Mesothelial cell of epicardium (in vitro differentiated cells): ENCODE measurements around the gene TRIM67. TPM values are rescaled to one million over a fixed set of nuclear protein-coding genes. Genes with fewer than 3 reads are reported as not detected.

Experiments
- DNase-seq, 2 experiments: peaks; one replicate each; pipeline ENCODE4 v3.0.0; 2021; ENCODE audit warnings: low spot score in 2 of 2; ENCODE audit not compliant: unreplicated experiment in 2 of 2
- H3K27ac Mint-ChIP-seq: 2 replicates; pipeline ENCODE4 v1.8.0; 2021; ENCODE audit warnings: mixed read lengths
- H3K27me3 Mint-ChIP-seq: 2 replicates; pipeline ENCODE4 v1.8.0; 2021; ENCODE audit warnings: low read depth, mixed read lengths
- H3K36me3 Mint-ChIP-seq: 2 replicates; pipeline ENCODE4 v1.8.0; 2021; ENCODE audit warnings: mixed read lengths
- H3K4me1 Mint-ChIP-seq: 2 replicates; pipeline ENCODE4 v1.8.0; 2021; ENCODE audit warnings: mixed read lengths
- H3K4me3 Mint-ChIP-seq: 2 replicates; pipeline ENCODE4 v1.8.0; 2021; ENCODE audit warnings: mild to moderate bottlenecking, moderate library complexity, mixed read lengths
- H3K9me3 Mint-ChIP-seq: 2 replicates; pipeline ENCODE4 v1.8.0; 2021; ENCODE audit warnings: mixed read lengths
- CTCF ChIP-seq: fragments of 200-600 bp; sonication (generic); IDR thresholded peaks from one replicate; pipeline ENCODE4 v1.5.0; 2021; ENCODE audit warnings: antibody characterized with exemption; ENCODE audit not compliant: unreplicated experiment
- total RNA-seq: library from RNA; stranded (reverse); gene quantifications from 3 replicates; pipeline ENCODE4 v1.2.1, GENCODE V29; 2021

TRIM67 gene
- total RNA-seq, 1 donor from 2014 or later: 0.09 TPM

- Mint-ChIP-seq H3K9me3 (no peaks in the 10 kb centered on the region), H3K27me3 (peaks cover 72% of the 10 kb centered on the region), H3K27ac (no peak overlapping the region), H3K4me1 (peaks cover 3% of the 10 kb centered on the region), H3K36me3 (no peaks in the 10 kb centered on the region), H3K4me3 (no peak overlapping the region)
- DNase-seq: no peak
- no peak for TF ChIP-seq CTCF
Measured at GRCh38 chr1:231196307-231196706, 34.4 kb downstream of the TRIM67 start.

DNA sequence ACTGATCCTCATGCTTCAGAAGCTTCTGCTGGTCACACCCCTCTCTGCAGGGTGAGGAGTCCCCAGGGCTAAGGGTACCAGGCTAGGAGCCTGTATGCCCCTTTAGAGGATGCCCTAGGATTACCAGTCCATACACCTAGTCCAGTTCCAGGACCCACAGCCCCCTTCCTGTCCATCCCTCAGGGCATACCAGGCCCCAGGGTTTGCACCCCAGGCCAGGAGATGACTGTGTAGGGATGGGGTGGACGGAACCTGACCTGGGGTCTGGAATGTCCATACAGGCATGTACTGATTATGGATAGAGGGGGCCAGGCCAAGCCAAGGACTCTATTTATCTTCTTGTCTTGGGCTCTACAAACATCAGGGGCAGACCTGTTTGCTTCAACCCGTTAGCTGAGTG is 34.9 kb downstream of the TRIM67 start:
- no peaks in the 10 kb centered on the region for H3K9me3 Mint-ChIP-seq
- H3K4me3 Mint-ChIP-seq: no peak overlapping the region
- no peak for TF ChIP-seq CTCF
- peaks cover 72% of the 10 kb centered on the region for H3K27me3 Mint-ChIP-seq
- no peaks in the 10 kb centered on the region for H3K36me3 Mint-ChIP-seq
- peaks cover 3% of the 10 kb centered on the region for H3K4me1 Mint-ChIP-seq
- no peak overlapping the region for H3K27ac Mint-ChIP-seq
- DNase-seq: no peak

- Mint-ChIP-seq H3K27ac (no peak overlapping the region), H3K4me1 (no peaks in the 10 kb centered on the region)
Measured at GRCh38 chr1:231199868-231200267, 38.0 kb downstream of the TRIM67 start.

DNA sequence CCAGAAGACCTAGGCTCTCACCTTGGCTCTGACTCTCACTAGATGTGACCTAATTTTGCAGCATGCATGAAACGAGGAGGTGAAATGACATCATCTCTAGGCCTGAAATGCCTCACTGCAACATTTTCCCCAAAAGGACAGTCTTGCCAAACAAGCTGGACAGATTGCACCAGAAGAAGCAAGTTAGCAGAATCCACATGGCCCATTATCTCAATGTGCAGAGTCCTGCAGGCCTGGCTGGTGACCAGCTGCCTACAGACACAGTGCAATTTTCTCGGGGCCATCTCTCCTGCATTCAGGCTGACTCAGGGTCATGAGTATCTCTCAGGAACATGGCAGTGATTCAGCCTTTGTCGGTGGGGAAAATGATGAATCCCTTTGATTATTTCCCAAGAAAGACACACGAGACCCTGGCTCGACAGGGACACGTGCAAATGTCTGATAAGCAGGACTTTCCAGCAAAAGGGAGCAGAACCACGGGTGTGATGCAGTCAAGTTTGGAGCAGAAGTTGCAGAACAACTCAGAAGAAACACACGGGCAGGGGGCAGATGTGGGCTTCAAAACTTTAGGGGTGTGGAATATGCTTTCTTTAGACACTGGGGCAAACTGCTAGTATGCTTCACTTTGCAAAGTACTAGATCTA is 38.7 kb downstream of the TRIM67 start:
- Mint-ChIP-seq H3K27ac (no peak overlapping the region), H3K36me3 (no peaks in the 10 kb centered on the region), H3K27me3 (peaks cover 90% of the 10 kb centered on the region), H3K4me3 (no peak overlapping the region), H3K4me1 (no peaks in the 10 kb centered on the region), H3K9me3 (no peaks in the 10 kb centered on the region)
- TF ChIP-seq CTCF: no peak
- no peak for DNase-seq

More at GRCh38 chr1:231199868-231200267, 38.0 kb downstream of the TRIM67 start:
- Mint-ChIP-seq H3K27me3 (peaks cover 88% of the 10 kb centered on the region), H3K36me3 (no peaks in the 10 kb centered on the region), H3K9me3 (no peaks in the 10 kb centered on the region), H3K4me3 (no peak overlapping the region)
- no peak for DNase-seq
- TF ChIP-seq CTCF: no peak

GRCh38 chr1:231201375-231201978 is 39.6 kb downstream of the TRIM67 start:
- H3K27ac Mint-ChIP-seq: no peak overlapping the region
- H3K4me1 Mint-ChIP-seq: no peaks in the 10 kb centered on the region
- no peaks in the 10 kb centered on the region for H3K36me3 Mint-ChIP-seq
- peaks cover 86% of the 10 kb centered on the region for H3K27me3 Mint-ChIP-seq
- H3K4me3 Mint-ChIP-seq: no peak overlapping the region
- no peak for TF ChIP-seq CTCF
- no peaks in the 10 kb centered on the region for H3K9me3 Mint-ChIP-seq
- no peak for DNase-seq
